Measurements from ENCODE around the gene MEGF10.

The MEGF10 gene

DNA sequence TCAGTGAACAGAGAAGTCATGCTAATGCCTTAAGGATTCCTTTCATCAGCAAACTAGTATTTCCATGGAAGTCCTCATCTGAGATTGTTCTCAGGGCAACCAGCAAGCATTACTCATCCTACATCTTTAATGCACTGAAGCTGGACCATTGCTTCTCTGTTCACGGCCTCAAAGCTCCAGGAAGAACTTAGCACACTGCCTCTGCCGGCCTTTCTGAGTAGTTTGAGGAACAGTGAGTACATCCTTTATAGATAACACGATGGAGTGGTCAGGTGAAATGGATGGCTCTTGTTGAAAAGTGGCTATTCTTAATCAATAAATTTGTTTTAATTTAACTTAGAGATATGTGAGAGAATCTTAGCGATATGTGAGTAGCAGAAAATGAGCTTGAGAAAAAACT, 35.8 kb downstream of the MEGF10 start:
- no peak for DNase-seq (ENCODE audit: low read depth in 1 of 2, low spot score in 1 of 2)

DNA sequence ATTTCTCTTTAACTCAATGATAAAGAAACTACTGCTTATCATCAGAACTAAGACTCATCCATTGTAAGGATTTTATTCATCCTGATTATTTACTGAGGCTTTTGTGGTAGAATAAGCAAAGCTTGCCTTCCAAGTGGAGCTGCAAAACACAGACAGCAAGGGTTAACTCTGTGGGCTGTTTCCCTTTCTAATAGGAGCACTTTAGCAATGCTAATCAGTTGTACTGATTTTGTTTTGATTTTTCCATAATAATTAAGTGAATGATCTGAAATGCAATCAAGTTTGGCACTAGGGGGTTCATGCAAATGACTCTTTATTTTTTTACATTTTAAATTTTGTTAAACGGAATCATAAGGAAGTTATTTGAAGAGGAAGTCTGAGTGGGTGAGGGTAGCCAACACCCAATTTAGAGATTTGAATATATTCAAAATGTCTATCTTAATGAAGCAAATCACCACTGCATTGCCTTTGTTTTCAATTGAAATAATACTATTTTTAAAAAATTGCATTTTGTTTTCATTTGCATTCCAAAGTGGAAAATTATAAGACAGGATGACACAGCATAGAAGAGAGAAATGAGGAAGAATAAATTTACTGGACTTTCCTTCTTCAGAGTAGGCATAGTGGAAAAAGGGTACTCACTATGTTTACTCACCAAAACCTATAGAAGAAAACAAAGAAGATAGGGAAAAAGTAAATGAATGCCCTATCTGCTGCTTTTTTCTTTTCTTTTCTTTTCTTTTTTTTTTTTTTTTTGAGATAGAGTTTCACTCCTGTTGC, 36.6 kb downstream of the MEGF10 start:
- DNase-seq (ENCODE audit: low read depth in 1 of 2, low spot score in 1 of 2), result no peak

DNA sequence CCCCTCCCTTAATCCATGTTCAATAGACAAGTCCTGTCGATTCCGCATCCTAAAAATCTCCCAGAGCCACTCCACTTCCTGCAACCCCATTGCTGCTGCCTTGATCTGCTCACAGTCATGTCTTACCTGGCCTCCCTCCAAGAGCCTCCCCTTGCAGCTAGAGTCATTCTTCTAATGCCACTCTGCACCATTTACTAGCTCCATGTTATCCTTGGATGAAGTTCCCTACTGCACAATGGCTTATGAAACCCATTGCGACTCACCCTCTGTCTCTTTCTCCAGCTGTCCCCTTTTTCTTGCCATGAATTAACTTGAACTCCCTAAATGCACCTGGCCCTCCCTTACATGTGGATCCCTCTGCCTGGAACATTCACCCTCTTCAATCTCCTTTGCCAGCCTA, 39.5 kb downstream of the MEGF10 start:
- DNase-seq (ENCODE audit: low read depth in 1 of 2, low spot score in 1 of 2), result no peak

- DNase-seq (ENCODE audit: low read depth in 1 of 2, low spot score in 1 of 2), result no peak
Measured at GRCh38 chr5:127331890-127332649, 41.5 kb downstream of the MEGF10 start.

DNA sequence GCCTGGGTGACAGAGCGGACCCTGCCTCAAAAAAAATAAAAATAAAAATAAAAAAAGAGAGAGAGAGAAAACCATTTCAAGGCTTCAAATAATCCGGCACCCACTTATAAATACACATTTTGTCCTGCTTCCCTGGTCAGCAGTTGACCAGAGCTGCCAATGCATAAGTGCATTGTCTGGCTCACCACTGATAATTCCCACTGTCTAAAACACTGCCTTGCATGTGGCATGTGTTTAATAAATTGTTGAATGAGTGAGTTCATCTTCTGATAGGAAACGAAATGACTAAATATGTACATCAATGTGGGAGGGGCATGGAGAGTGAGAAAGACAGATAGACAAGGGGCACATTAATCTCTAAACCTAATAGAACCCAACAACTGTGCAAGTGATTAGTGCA, 42.9 kb downstream of the MEGF10 start:
- DNase-seq (ENCODE audit: low read depth in 1 of 2, low spot score in 1 of 2), result no peak

- no peak for DNase-seq (ENCODE audit: low read depth in 1 of 2, low spot score in 1 of 2)
Measured at GRCh38 chr5:127335381-127335780, 44.8 kb downstream of the MEGF10 start.

- DNase-seq (ENCODE audit: low read depth in 1 of 2, low spot score in 1 of 2), result no peak
Measured at GRCh38 chr5:127337876-127338275, 47.3 kb downstream of the MEGF10 start.

- no peak for DNase-seq (ENCODE audit: low read depth in 1 of 2, low spot score in 1 of 2)
Measured at GRCh38 chr5:127338501-127338900, 47.9 kb downstream of the MEGF10 start.

DNA sequence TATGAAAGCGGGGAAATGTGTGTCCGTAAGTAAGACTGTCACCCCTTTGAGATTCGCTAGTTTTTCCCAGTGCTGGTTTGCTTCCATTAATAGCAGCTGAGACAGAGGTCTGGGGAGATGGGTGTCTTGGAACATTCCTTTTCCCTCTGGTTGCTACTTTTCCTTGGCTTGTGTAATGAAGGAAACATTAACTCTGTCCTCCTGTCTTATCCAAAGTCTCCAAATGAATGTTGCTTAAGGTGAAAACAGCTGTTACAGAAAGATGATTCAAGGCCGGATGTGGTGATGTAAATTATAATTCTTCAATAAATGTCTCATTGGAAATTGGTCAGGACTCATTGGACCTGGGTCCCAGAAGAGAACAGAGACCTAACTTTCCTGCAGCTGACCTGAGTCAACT, 50.0 kb downstream of the MEGF10 start:
- DNase-seq (ENCODE audit: low read depth in 1 of 2, low spot score in 1 of 2), result no peak

DNA sequence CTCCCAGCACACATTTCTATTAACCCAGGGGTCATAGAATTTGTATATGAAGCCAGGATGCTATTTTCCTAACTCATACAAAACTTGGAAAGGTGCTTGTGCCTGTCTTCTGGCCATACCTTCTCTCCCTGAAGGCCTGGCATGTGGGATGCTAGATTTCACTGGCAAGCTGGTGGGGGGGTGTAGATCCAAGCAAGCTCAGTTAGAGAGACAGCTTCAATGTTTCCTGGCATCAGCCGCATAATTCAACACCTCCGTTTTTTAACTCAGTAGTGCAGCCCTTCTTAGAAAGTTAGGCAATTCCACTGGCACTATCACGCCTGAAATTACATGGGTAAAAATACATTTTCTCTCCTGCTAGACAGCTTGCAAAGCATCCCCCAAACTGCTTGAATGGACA, 51.8 kb downstream of the MEGF10 start:
- no peak for DNase-seq (ENCODE audit: low read depth in 1 of 2, low spot score in 1 of 2)

DNA sequence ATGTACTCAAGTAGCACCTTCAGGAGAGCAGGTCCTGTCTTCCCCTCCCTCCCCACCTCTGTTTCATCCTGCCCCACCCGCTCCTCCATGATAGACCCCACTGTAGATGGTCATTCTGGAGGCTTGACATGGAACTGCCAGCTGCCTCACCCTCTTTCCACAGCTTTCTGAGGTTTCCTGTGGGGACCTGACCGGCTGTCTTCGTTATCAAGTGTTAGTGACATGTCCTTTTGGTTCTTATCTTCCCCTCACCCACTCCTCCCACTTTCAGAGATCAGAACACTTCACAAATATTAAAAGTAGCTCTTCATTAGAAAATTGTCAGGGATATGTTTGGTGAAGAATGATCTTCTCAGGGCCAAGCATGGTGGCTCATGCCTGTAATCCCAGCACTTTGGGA, 52.7 kb downstream of the MEGF10 start:
- no peak for DNase-seq (ENCODE audit: low read depth in 1 of 2, low spot score in 1 of 2)

DNA sequence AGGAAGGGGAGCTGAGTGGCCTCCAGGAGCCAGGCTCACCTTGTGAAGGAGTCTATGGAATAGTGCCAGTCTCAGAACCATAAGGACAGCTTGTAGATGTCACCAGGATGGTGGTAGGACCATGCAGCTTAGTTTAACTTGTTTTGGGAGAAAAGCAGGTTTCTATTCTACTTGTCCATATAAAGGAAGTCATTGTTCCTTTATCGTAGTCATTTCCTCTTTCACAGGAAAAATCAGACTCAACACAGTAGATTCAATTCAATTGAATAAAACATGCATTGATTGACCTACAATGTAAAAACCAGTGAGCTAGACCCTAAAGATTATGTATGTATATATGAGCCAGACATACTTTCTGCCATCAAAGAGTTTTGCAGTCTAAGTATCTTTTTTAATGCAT, 53.3 kb downstream of the MEGF10 start:
- no peak for DNase-seq (ENCODE audit: low read depth in 1 of 2, low spot score in 1 of 2)

DNA sequence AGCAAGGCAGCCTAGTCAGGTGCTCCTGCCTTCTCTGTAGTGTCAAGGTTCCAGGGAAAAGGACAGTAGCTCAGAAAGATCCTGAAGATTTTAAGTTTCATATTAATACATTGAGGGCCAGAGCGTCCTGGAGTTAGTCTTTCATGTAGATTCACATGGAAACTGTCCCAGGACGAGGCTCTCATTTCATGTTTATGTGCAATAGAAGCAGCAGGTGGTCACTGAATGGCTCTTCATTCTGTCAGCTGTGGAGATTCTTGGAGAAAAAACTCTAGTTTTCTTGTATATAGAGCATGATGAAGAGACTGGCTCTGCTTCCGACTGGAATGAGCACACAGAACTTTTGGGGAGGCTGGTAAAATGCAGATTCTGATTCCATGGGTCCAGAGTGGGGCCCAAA, 54.3 kb downstream of the MEGF10 start:
- no peak for DNase-seq (ENCODE audit: low read depth in 1 of 2, low spot score in 1 of 2)

DNA sequence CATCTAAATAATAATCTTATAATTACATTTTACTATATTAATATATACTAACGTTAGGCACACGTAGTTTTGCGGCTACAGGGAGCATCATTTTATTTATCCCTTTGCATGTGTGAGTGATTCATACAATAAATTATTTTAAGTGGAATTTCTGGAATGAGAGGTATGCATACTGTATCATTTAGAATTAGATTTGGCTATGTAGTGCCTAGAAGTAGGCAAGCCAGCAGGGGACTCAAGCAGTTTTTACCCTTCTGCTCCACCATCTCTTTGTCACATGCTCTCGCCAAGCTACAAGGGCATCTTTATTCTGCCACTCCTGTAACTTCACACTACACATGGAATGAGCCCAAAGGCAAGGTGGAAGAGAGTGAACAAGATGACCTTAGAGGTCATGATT, 60.8 kb downstream of the MEGF10 start:
- no peak for DNase-seq (ENCODE audit: low read depth in 1 of 2, low spot score in 1 of 2)

- DNase-seq (ENCODE audit: low read depth in 1 of 2, low spot score in 1 of 2), result no peak
Measured at GRCh38 chr5:127352068-127352467, 61.5 kb downstream of the MEGF10 start.

GRCh38 chr5:127353327-127353726, 62.7 kb downstream of the MEGF10 start:
- no peak for DNase-seq (ENCODE audit: low read depth in 1 of 2, low spot score in 1 of 2)

DNA sequence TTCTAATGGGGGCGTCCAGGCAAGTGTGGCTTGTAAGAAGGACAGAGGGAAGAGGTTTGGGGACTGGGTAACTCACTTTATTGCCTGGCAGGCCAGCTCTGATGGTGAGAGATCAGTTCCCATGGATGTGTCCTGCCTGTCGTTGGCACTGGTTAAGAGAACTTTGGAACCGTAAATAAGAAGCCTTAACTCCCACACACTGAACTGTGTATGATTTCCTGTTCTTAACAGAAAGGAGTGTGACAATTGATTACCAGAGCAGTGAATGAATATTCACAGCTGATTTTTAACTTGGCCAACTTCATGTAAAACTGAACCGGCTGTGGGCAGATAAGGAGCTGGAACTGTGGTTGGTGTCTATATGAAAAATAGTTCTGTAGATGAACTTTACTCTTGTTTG, 63.2 kb downstream of the MEGF10 start:
- DNase-seq (ENCODE audit: low read depth in 1 of 2, low spot score in 1 of 2), result no peak

DNA sequence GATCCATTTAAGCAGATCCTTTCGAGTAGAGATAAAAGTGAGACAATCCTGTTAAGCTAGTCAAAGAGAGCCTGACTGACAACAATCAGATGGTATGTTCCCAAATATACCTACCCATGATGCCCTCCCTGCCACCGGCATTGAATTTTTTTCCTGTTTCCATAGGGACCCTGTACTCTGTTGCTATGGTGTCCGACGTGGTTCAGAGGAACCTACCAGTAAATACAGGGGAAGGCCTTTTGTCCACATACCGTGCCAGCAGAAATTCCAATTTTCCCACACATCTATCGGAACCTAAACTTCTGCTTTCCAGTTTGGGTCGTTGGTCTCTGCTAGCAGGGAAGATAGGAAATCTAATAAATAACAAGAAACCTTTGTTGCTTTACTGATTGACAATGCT, 64.7 kb downstream of the MEGF10 start:
- DNase-seq (ENCODE audit: low read depth in 1 of 2, low spot score in 1 of 2), result no peak

DNA sequence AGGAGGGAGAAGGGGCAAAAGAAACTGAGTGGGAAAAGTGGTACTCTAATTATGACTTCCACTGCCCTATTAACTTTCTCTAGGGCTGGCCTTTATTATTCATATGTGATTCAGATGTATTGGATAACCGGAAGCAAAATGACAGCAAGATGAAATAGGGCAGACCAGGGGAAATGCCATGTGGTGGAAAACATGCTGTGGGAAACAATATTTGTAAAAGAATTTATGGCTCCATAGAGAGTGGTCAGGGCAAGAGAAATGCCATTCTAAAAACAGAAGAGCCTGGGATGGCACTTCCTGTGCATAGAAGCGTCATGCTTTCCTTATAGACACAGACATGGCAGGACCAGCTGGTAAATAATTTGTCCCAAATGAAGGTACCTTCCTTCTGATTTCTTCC, 67.7 kb downstream of the MEGF10 start:
- DNase-seq (ENCODE audit: low read depth in 1 of 2, low spot score in 1 of 2), result no peak

GRCh38 chr5:127358740-127359139, 68.1 kb downstream of the MEGF10 start:
- DNase-seq (ENCODE audit: low read depth in 1 of 2, low spot score in 1 of 2), result no peak

- no peak for DNase-seq (ENCODE audit: low read depth in 1 of 2, low spot score in 1 of 2)
Measured at GRCh38 chr5:127359502-127359901, 68.9 kb downstream of the MEGF10 start.

DNA sequence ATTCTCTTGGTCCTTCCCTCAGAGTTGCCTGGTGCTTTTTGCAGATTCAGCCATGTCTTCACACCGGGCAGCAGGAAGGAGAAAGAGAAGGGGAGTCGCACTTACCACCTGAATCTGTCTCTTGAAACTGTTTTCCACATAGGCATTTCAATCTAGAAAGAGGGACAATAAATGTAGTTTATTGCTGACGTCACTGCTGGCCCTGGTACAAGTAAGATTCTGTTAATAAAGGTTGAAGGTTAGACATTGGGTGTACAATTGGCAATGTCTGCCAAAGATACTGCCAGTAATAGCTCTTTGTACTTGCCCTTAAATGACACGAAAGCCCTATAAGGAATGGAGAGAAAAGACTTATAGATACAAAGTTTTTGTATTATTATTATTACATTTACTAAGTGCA, 72.8 kb downstream of the MEGF10 start:
- no peak for DNase-seq (ENCODE audit: low read depth in 1 of 2, low spot score in 1 of 2)

DNA sequence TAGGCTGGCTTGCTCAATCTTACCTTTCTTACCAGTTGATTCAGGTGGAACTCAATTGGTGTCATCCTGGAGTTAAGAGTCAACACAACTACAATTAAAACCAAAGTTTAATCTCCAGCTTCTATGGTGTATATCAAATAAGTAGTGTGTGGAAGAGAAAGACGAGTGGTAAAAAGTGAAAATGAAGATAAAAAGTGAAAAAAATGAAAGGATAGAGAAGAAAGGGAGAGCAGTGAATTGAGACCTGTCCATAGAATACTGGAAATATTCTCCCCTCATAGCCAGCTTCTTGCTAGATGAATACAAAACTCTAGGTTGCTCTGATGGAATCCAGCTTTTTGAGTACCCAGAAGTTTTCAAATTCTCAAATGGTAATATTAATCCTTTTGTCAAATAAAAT, 76.4 kb downstream of the MEGF10 start:
- no peak for DNase-seq (ENCODE audit: low read depth in 1 of 2, low spot score in 1 of 2)

Data from activated T-helper 1 cell treated with anti-CD3 and anti-CD28 coated beads, Interleukin-2, amount 50 U/mL, for 16 hours (primary cell).